ENCODE data around the gene ANKH. TPM values are rescaled to one million over a fixed set of nuclear protein-coding genes. Genes with fewer than 3 reads are reported as not detected.

The ANKH gene
- total RNA-seq, 1 experiment from 2014 or later: 13.9 TPM

DNA sequence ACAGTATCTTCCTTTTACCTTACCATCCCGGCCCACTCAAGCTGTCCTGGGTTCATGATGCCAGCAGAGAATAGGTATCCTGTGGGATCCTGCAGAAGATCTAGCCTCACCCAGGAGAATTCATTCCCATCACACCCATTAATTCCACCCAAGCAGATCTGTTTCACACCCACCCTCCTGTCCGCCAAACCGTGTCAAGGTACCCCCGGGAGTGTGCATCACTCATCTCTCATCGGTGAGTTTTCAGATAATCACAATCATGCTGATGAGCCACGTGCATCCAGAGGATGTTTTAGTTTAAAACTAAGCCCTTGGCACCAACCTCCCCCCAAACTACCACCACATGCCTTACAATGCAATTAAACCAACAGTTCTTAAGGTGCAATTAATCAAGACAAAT is 18.8 kb downstream of the ANKH start:
- H3K4me1 ChIP-seq (ENCODE audit: insufficient read depth, low read length, poor library complexity, severe bottlenecking): no peaks in the 10 kb centered on the region
- peaks cover 5% of the 10 kb centered on the region for H3K27me3 ChIP-seq (replicated peaks; ENCODE audit: insufficient read depth, low read depth, low read length, poor library complexity)
- intact Hi-C loops (cut with micrococcal nuclease; ENCODE audit: unreplicated experiment): no loop called here
- no peak overlapping the region for H3K4me3 ChIP-seq (ENCODE audit: low read depth, low read length, poor library complexity, severe bottlenecking)
- H3K36me3 ChIP-seq (ENCODE audit: insufficient read depth, low read length, poor library complexity, severe bottlenecking): no peaks in the 10 kb centered on the region
- ChIA-PET POLR2A (ENCODE audit: low non-redundant PET) (no interaction called here), CTCF (no interaction called here)
- no peaks in the 10 kb centered on the region for H3K9me3 ChIP-seq (ENCODE audit: low read depth, low read length, poor library complexity, severe bottlenecking)
- BruUV-seq (replicated peaks): no TSS peak
- DNase-seq (ENCODE audit: low spot score): no peak
- TF ChIP-seq, protein P1, sequence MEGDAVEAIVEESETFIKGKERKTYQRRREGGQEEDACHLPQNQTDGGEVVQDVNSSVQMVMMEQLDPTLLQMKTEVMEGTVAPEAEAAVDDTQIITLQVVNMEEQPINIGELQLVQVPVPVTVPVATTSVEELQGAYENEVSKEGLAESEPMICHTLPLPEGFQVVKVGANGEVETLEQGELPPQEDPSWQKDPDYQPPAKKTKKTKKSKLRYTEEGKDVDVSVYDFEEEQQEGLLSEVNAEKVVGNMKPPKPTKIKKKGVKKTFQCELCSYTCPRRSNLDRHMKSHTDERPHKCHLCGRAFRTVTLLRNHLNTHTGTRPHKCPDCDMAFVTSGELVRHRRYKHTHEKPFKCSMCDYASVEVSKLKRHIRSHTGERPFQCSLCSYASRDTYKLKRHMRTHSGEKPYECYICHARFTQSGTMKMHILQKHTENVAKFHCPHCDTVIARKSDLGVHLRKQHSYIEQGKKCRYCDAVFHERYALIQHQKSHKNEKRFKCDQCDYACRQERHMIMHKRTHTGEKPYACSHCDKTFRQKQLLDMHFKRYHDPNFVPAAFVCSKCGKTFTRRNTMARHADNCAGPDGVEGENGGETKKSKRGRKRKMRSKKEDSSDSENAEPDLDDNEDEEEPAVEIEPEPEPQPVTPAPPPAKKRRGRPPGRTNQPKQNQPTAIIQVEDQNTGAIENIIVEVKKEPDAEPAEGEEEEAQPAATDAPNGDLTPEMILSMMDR (conservative IDR thresholded peaks at IDR 0.05; ENCODE audit: low read depth, low read length): no peak
- TF ChIP-seq EZH2 (IDR thresholded peaks at IDR 0.05; ENCODE audit: borderline replicate concordance, low read depth, low read length, poor library complexity, severe bottlenecking): no peak
- no peak overlapping the region for H3K27ac ChIP-seq (ENCODE audit: low read depth, low read length, poor library complexity, severe bottlenecking)

DNA sequence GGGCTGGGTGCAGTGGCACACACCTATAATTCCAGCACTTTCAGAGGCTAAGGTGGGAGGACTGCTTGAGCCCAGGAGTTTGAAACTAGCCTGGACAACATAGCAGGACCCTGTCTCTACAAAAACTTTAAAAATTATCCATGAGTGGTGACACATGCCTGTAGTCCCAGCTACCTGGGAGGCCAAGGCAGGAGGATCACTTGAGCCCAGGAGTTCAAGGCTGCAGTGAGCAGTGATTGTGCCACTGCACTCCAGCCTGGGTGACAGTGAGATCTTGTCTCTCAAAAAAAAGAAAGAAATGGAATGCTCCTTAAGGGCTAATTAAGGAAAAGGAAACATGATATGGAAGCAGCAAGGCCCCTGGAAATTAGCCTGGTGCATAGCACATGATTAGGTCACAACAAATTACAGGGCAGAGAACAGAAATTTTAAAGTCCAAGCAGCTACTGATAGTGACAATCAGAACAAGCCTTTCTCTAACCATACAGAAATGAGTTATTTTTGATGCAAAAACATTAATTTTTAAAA is 19.5 kb downstream of the ANKH start:
- no peaks in the 10 kb centered on the region for H3K36me3 ChIP-seq (ENCODE audit: insufficient read depth, low read length, poor library complexity, severe bottlenecking)
- intact Hi-C loops (cut with micrococcal nuclease; ENCODE audit: unreplicated experiment): no loop called here
- no peaks in the 10 kb centered on the region for H3K4me1 ChIP-seq (ENCODE audit: insufficient read depth, low read length, poor library complexity, severe bottlenecking)
- no peak for DNase-seq (ENCODE audit: low spot score)
- no peak overlapping the region for H3K27ac ChIP-seq (ENCODE audit: low read depth, low read length, poor library complexity, severe bottlenecking)
- BruUV-seq (replicated peaks): no TSS peak
- POLR2A ChIA-PET (ENCODE audit: low non-redundant PET): no interaction called here
- peaks cover 5% of the 10 kb centered on the region for H3K27me3 ChIP-seq (replicated peaks; ENCODE audit: insufficient read depth, low read depth, low read length, poor library complexity)
- H3K9me3 ChIP-seq (ENCODE audit: low read depth, low read length, poor library complexity, severe bottlenecking): no peaks in the 10 kb centered on the region
- TF ChIP-seq, protein P1 (conservative IDR thresholded peaks at IDR 0.05; ENCODE audit: low read depth, low read length): no peak
- TF ChIP-seq EZH2 (IDR thresholded peaks at IDR 0.05; ENCODE audit: borderline replicate concordance, low read depth, low read length, poor library complexity, severe bottlenecking): no peak
- CTCF ChIA-PET: no interaction called here
- no peak overlapping the region for H3K4me3 ChIP-seq (ENCODE audit: low read depth, low read length, poor library complexity, severe bottlenecking)

DNA sequence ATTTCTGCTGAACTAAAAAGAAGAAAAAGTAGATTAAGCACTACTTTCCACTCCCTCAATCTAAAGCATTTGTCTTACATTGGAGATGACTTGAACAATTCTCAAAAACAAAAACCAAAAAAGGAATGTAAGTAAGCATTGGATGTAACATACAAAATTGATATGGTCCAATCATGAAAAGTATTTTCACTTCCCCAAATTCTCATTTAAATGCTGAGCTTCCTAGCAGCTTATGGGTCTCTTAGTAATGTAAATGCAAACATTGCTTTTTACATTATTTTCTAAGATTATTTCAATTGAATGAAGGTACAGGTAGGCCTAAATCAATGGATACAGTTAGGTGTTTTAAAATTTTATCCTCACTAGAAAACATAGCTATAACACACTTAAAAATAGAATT is 20.0 kb downstream of the ANKH start:
- no peaks in the 10 kb centered on the region for H3K36me3 ChIP-seq (ENCODE audit: insufficient read depth, low read length, poor library complexity, severe bottlenecking)
- intact Hi-C loops (cut with micrococcal nuclease; ENCODE audit: unreplicated experiment): no loop called here
- no peak overlapping the region for H3K4me3 ChIP-seq (ENCODE audit: low read depth, low read length, poor library complexity, severe bottlenecking)
- peaks cover 5% of the 10 kb centered on the region for H3K27me3 ChIP-seq (replicated peaks; ENCODE audit: insufficient read depth, low read depth, low read length, poor library complexity)
- H3K27ac ChIP-seq (ENCODE audit: low read depth, low read length, poor library complexity, severe bottlenecking): no peak overlapping the region
- H3K9me3 ChIP-seq (ENCODE audit: low read depth, low read length, poor library complexity, severe bottlenecking): no peaks in the 10 kb centered on the region
- POLR2A ChIA-PET (ENCODE audit: low non-redundant PET): no interaction called here
- H3K4me1 ChIP-seq (ENCODE audit: insufficient read depth, low read length, poor library complexity, severe bottlenecking): no peaks in the 10 kb centered on the region
- TF ChIP-seq, protein P1 (conservative IDR thresholded peaks at IDR 0.05; ENCODE audit: low read depth, low read length): no peak
- no peak for TF ChIP-seq EZH2 (IDR thresholded peaks at IDR 0.05; ENCODE audit: borderline replicate concordance, low read depth, low read length, poor library complexity, severe bottlenecking)
- CTCF ChIA-PET: no interaction called here
- DNase-seq (ENCODE audit: low spot score): no peak
- BruUV-seq (replicated peaks): no TSS peak
